ENCODE measurements around the gene SMC1A. TPM values are rescaled to one million over a fixed set of nuclear protein-coding genes. Genes with fewer than 3 reads are reported as not detected.
"Not testable (repeated sequence)": the region's sequence is repeated elsewhere in the genome, so short reads cannot be mapped to it uniquely, and the experiment has no call there.

Gene SMC1A
- total RNA-seq, 1 donor from 2014 or later, result 82.2 TPM

DNA sequence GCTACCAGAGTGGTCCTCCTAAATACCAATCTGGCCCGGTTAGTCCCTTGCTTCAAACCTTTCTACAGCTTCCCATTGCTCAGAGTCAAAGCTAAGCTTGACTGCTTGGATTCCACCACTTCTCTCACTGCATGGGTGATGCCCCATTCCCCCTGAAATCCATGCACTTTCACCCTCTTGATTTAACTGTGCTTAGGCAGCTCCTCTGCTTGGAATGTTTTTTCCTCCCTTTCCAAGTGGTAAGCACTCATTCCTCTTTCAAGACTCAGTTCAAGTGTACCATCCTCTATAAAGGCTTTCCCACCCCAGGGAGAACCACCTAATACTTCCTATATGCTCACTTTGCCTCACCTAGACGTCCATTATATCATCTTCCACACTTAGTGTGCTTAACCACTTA lies 49.1 kb downstream of the SMC1A start:
- H3K36me3 Mint-ChIP-seq, result peaks cover 20% of the 10 kb centered on the region
- Histone ChIP-seq H4K20me1 (ENCODE audit: low read depth) (no peaks in the 10 kb centered on the region), H3K36me3 (no peaks in the 10 kb centered on the region), H3K27ac (no peak overlapping the region), H3K4me1 (no peaks in the 10 kb centered on the region), H3K27me3 (no peaks in the 10 kb centered on the region), H2AFZ (replicated peaks) (no peak overlapping the region), H3K4me3 (no peak overlapping the region), H3K9ac (no peak overlapping the region), H3F3A (ENCODE audit: low read depth) (no peaks in the 10 kb centered on the region), H3K79me2 (ENCODE audit: low read depth) (no peaks in the 10 kb centered on the region), H3K4me2 (no peak overlapping the region), H3K9me3 (ENCODE audit: low read depth) (no peaks in the 10 kb centered on the region)
- TF ChIP-seq, protein P1, sequence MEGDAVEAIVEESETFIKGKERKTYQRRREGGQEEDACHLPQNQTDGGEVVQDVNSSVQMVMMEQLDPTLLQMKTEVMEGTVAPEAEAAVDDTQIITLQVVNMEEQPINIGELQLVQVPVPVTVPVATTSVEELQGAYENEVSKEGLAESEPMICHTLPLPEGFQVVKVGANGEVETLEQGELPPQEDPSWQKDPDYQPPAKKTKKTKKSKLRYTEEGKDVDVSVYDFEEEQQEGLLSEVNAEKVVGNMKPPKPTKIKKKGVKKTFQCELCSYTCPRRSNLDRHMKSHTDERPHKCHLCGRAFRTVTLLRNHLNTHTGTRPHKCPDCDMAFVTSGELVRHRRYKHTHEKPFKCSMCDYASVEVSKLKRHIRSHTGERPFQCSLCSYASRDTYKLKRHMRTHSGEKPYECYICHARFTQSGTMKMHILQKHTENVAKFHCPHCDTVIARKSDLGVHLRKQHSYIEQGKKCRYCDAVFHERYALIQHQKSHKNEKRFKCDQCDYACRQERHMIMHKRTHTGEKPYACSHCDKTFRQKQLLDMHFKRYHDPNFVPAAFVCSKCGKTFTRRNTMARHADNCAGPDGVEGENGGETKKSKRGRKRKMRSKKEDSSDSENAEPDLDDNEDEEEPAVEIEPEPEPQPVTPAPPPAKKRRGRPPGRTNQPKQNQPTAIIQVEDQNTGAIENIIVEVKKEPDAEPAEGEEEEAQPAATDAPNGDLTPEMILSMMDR (IDR thresholded peaks at IDR 0.05), result no peak
- TF ChIP-seq EZH2 (IDR thresholded peaks at IDR 0.05) (no peak), EZH2phosphoT487 (IDR thresholded peaks at IDR 0.05) (no peak)
- no peak overlapping the region for H3K4me3 Mint-ChIP-seq
- H3K4me1 Mint-ChIP-seq, result no peaks in the 10 kb centered on the region
- H3K27me3 Mint-ChIP-seq (ENCODE audit: insufficient read depth, low read depth), result peaks cover 3% of the 10 kb centered on the region
- no peak overlapping the region for H3K27ac Mint-ChIP-seq
- peaks cover 14% of the 10 kb centered on the region for H3K9me3 Mint-ChIP-seq
- DNase-seq (ENCODE audit: low spot score), result no peak

DNA sequence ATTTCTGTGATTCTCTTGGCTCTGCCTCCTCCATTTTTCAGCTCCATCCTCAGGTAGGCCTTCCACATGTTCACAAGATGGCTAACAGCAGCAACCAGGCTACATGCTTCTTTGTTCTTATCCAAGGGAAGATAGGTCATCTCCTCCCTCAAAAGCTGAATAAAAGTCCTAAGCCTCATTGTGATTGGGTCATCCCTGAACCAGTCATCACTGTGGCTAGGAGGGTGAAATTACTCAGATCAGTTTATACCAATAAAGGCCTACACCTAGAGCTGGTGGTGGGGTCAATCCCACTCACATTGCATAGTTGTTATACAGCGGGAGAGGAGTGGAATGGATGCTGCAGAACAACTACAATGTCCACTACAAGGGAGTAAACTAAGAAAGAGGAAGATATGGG lies 56.0 kb downstream of the SMC1A start:
- H3K4me3 Mint-ChIP-seq; H3K9ac ChIP-seq; H3K36me3 Mint-ChIP-seq; H3F3A ChIP-seq (ENCODE audit: low read depth); H4K20me1 ChIP-seq (ENCODE audit: low read depth); H2AFZ ChIP-seq (replicated peaks); H3K79me2 ChIP-seq (ENCODE audit: low read depth); H3K27me3 Mint-ChIP-seq (ENCODE audit: insufficient read depth, low read depth); DNase-seq (ENCODE audit: low spot score); H3K27ac ChIP-seq; H3K27me3 ChIP-seq; H3K9me3 ChIP-seq (ENCODE audit: low read depth); H3K4me3 ChIP-seq; H3K36me3 ChIP-seq; H3K4me1 ChIP-seq; H3K27ac Mint-ChIP-seq; H3K4me1 Mint-ChIP-seq; H3K4me2 ChIP-seq: not testable (repeated sequence)
- H3K9me3 Mint-ChIP-seq, result peaks cover 15% of the 10 kb centered on the region

DNA sequence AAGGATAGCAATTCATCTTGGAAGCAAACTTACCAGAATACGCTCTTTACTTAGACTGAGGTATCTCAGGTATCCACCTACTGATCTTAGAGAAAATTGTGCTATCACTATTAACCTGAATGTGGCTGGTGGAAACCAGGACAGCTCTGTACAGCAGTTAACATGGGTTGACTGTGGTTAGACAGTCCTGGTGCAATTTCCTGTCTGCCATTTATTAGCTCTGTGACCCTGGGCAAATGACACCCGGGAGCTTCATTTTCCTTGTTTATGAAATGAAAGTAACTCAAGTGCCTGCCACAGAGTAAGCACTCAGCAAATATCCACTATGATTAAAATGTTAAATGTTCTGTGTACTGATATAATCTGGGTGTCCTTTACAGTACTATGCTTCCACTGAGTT lies 60.0 kb downstream of the SMC1A start:
- no peaks in the 10 kb centered on the region for H3K9me3 Mint-ChIP-seq
- H3K4me1 Mint-ChIP-seq, result peaks cover 3% of the 10 kb centered on the region
- H3K27ac Mint-ChIP-seq, result no peak overlapping the region
- H3K36me3 ChIP-seq, result no peaks in the 10 kb centered on the region
- no peaks in the 10 kb centered on the region for H3K79me2 ChIP-seq (ENCODE audit: low read depth)
- no peaks in the 10 kb centered on the region for H4K20me1 ChIP-seq (ENCODE audit: low read depth)
- no peaks in the 10 kb centered on the region for H3K27me3 ChIP-seq
- no peaks in the 10 kb centered on the region for H3K4me1 ChIP-seq
- H3K4me3 ChIP-seq, result no peak overlapping the region
- H2AFZ ChIP-seq (replicated peaks), result no peak overlapping the region
- TF ChIP-seq EZH2 (IDR thresholded peaks at IDR 0.05) (no peak), EZH2phosphoT487 (IDR thresholded peaks at IDR 0.05) (no peak)
- TF ChIP-seq, protein P1 (IDR thresholded peaks at IDR 0.05), result no peak
- no peak for DNase-seq (ENCODE audit: low spot score)
- no peaks in the 10 kb centered on the region for H3K27me3 Mint-ChIP-seq (ENCODE audit: insufficient read depth, low read depth)
- peaks cover 2% of the 10 kb centered on the region for H3K36me3 Mint-ChIP-seq
- H3K4me2 ChIP-seq, result no peak overlapping the region
- no peaks in the 10 kb centered on the region for H3K9me3 ChIP-seq (ENCODE audit: low read depth)
- no peaks in the 10 kb centered on the region for H3F3A ChIP-seq (ENCODE audit: low read depth)
- H3K9ac ChIP-seq, result no peak overlapping the region
- H3K27ac ChIP-seq, result no peak overlapping the region
- no peak overlapping the region for H3K4me3 Mint-ChIP-seq

DNA sequence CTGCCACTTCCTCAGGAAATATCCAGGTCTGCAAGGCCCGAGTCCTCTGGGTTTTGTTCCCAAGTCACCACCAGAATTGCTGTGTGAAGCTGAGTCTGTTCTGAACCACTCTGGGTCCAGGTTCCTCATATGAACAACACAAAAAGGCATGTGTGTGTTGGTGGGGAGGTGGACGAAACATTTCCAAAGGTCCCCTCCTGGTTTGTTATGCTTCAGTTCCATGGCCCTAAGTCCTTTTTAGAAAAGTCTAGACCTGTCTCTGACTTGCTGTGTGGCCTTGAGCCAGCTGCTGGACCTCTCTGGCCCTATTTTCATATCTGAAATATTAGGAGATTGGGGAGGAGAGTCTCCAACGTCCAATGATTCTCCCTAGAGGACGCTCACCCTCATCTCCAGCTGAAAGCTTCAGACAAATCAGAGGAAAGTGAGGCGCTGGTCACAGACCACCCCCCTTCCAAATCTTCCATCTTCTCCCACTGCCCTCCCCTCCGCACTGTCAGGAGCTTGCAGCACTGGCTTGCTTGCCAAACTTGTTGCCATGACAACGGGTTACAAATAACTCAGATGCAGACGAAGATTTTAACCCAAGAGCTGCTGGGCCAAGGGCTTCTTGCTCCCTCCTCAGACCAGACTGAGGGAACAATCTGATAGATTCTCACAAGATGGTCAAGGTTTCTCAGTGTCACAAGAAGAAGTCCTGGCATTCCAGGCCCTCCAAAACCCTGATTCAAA lies 64.5 kb downstream of the SMC1A start:
- Histone ChIP-seq H3K4me2 (no peak overlapping the region), H3K4me1 (no peaks in the 10 kb centered on the region), H3K27me3 (no peaks in the 10 kb centered on the region), H3K4me3 (no peak overlapping the region), H3F3A (ENCODE audit: low read depth) (no peaks in the 10 kb centered on the region), H4K20me1 (ENCODE audit: low read depth) (no peaks in the 10 kb centered on the region), H3K36me3 (no peaks in the 10 kb centered on the region), H3K9me3 (ENCODE audit: low read depth) (no peaks in the 10 kb centered on the region), H3K27ac (no peak overlapping the region), H3K79me2 (ENCODE audit: low read depth) (no peaks in the 10 kb centered on the region), H2AFZ (replicated peaks) (no peak overlapping the region), H3K9ac (no peak overlapping the region)
- Mint-ChIP-seq H3K36me3 (peaks cover 2% of the 10 kb centered on the region), H3K4me1 (peaks cover 3% of the 10 kb centered on the region), H3K27ac (peak overlapping the region; percentile 10), H3K9me3 (peaks cover 9% of the 10 kb centered on the region), H3K4me3 (no peak overlapping the region), H3K27me3 (ENCODE audit: insufficient read depth, low read depth) (peaks cover 1% of the 10 kb centered on the region)
- TF ChIP-seq EZH2 (IDR thresholded peaks at IDR 0.05) (no peak), EZH2phosphoT487 (IDR thresholded peaks at IDR 0.05) (no peak)
- TF ChIP-seq, protein P1 (IDR thresholded peaks at IDR 0.05), result no peak
- DNase-seq (ENCODE audit: low spot score), result peak; percentile 49
